ENCODE measurements around the gene OOSP4A.

The OOSP4A gene

DNA sequence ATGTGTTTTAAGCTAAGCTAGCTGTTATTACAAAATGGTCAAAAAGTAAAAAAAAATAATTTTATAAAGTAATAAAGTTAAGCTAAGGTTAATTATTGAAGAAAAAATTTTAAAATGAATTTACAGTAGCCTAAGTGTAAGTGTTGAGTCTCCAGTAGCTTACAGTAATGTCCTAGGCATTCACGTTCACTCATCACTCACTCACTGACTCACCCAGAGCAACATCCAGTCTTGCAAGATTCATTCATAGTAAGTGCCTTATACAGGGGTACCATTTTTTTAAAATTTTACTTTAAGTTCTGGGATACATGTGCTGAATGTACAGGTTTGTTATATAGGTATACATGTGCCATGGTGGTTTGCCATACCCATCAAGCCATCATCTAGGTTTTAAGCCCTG, 41.5 kb downstream of the OOSP4A start (continued):
- TF ChIP-seq, protein P1, sequence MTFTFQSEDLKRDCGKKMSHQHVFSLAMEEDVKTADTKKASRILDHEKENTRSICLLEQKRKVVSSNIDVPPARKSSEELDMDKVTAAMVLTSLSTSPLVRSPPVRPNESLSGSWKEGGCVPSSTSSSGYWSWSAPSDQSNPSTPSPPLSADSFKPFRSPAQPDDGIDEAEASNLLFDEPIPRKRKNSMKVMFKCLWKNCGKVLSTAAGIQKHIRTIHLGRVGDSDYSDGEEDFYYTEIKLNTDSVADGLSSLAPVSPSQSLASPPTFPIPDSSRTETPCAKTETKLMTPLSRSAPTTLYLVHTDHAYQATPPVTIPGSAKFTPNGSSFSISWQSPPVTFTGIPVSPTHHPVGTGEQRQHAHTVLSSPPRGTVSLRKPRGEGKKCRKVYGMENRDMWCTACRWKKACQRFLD (tag by site-specific recombination; IDR thresholded peaks at IDR 0.05): no peak
- TF ChIP-seq ZNF843 (tag by site-specific recombination; IDR thresholded peaks at IDR 0.05): no peak

DNA sequence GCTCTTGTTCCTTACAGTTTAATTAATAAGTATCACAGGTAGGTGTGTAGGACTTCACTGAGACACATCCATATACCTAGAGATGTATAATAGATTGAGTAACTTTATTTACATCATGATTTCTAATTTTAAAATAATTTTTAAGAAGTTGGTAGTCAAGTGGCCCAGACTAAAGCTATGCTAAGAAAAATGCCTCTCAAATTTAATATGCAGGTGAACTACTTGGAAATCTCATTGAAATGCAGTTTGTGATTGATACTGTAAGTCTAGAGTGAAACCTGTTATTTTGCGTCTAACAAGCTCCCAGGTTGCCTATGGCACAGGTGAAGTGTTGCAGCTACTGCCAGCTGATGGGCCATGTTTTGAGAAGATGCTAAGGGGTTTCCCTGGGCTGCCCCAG, 53.0 kb downstream of the OOSP4A start, which contains the start of gene OOSP4B:
Gene OOSP4B (plus strand): TSS at position 301 of the 400 bp plus-strand sequence.
- Histone ChIP-seq H3K9me3 (ENCODE audit: control insufficient read depth, insufficient read depth, low read depth, low read length) (no peaks in the 10 kb centered on the region), H3K27ac (ENCODE audit: extremely low read depth, low read depth, low read length) (no peak within 1 kb of the TSS), H3K4me3 (ENCODE audit: low read depth, low read length) (no peak within 1 kb of the TSS), H3K4me1 (ENCODE audit: control insufficient read depth, insufficient read depth, low read length) (no peaks in the 10 kb centered on the region), H3K36me3 (ENCODE audit: control insufficient read depth in 2 of 2, insufficient read depth in 1 of 2, low read length in 2 of 2) (no peaks in the 10 kb centered on the region)
- ChIA-PET CTCF (no interaction called here), POLR2A (no interaction called here)
- TF ChIP-seq, protein P2, sequence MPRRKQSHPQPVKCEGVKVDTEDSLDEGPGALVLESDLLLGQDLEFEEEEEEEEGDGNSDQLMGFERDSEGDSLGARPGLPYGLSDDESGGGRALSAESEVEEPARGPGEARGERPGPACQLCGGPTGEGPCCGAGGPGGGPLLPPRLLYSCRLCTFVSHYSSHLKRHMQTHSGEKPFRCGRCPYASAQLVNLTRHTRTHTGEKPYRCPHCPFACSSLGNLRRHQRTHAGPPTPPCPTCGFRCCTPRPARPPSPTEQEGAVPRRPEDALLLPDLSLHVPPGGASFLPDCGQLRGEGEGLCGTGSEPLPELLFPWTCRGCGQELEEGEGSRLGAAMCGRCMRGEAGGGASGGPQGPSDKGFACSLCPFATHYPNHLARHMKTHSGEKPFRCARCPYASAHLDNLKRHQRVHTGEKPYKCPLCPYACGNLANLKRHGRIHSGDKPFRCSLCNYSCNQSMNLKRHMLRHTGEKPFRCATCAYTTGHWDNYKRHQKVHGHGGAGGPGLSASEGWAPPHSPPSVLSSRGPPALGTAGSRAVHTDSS (tag by site-specific recombination; IDR thresholded peaks at IDR 0.05): no peak
- TF ChIP-seq, protein P3, sequence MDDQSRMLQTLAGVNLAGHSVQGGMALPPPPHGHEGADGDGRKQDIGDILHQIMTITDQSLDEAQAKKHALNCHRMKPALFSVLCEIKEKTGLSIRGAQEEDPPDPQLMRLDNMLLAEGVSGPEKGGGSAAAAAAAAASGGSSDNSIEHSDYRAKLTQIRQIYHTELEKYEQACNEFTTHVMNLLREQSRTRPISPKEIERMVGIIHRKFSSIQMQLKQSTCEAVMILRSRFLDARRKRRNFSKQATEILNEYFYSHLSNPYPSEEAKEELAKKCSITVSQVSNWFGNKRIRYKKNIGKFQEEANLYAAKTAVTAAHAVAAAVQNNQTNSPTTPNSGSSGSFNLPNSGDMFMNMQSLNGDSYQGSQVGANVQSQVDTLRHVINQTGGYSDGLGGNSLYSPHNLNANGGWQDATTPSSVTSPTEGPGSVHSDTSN (CRISPR knock-in tag; IDR thresholded peaks at IDR 0.05): no peak
- TF ChIP-seq ZNF112 (tag by site-specific recombination; IDR thresholded peaks at IDR 0.05) (no peak), KLF8 (tag by site-specific recombination; IDR thresholded peaks at IDR 0.05) (no peak), BCL11A (tag by site-specific recombination; IDR thresholded peaks at IDR 0.05; ENCODE audit: low read depth) (no peak), KLF9 (tag by site-specific recombination; IDR thresholded peaks at IDR 0.05; ENCODE audit: low read depth) (no peak), ZNF311 (tag by site-specific recombination; IDR thresholded peaks at IDR 0.05; ENCODE audit: borderline replicate concordance) (no peak), GLIS1 (tag by site-specific recombination; IDR thresholded peaks at IDR 0.05) (no peak), ZNF155 (tag by site-specific recombination; IDR thresholded peaks at IDR 0.05) (no peak), ZNF837 (tag by site-specific recombination; IDR thresholded peaks at IDR 0.05) (no peak), ZXDB (tag by site-specific recombination; IDR thresholded peaks at IDR 0.05) (no peak)
- TF ChIP-seq, protein P4, sequence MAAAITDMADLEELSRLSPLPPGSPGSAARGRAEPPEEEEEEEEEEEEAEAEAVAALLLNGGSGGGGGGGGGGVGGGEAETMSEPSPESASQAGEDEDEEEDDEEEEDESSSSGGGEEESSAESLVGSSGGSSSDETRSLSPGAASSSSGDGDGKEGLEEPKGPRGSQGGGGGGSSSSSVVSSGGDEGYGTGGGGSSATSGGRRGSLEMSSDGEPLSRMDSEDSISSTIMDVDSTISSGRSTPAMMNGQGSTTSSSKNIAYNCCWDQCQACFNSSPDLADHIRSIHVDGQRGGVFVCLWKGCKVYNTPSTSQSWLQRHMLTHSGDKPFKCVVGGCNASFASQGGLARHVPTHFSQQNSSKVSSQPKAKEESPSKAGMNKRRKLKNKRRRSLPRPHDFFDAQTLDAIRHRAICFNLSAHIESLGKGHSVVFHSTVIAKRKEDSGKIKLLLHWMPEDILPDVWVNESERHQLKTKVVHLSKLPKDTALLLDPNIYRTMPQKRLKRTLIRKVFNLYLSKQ (tag by site-specific recombination; IDR thresholded peaks at IDR 0.05; ENCODE audit: borderline replicate concordance): no peak
- TF ChIP-seq, protein P5, sequence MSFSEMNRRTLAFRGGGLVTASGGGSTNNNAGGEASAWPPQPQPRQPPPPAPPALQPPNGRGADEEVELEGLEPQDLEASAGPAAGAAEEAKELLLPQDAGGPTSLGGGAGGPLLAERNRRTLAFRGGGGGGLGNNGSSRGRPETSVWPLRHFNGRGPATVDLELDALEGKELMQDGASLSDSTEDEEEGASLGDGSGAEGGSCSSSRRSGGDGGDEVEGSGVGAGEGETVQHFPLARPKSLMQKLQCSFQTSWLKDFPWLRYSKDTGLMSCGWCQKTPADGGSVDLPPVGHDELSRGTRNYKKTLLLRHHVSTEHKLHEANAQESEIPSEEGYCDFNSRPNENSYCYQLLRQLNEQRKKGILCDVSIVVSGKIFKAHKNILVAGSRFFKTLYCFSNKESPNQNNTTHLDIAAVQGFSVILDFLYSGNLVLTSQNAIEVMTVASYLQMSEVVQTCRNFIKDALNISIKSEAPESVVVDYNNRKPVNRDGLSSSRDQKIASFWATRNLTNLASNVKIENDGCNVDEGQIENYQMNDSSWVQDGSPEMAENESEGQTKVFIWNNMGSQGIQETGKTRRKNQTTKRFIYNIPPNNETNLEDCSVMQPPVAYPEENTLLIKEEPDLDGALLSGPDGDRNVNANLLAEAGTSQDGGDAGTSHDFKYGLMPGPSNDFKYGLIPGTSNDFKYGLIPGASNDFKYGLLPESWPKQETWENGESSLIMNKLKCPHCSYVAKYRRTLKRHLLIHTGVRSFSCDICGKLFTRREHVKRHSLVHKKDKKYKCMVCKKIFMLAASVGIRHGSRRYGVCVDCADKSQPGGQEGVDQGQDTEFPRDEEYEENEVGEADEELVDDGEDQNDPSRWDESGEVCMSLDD (tag by site-specific recombination; IDR thresholded peaks at IDR 0.05): no peak

DNA sequence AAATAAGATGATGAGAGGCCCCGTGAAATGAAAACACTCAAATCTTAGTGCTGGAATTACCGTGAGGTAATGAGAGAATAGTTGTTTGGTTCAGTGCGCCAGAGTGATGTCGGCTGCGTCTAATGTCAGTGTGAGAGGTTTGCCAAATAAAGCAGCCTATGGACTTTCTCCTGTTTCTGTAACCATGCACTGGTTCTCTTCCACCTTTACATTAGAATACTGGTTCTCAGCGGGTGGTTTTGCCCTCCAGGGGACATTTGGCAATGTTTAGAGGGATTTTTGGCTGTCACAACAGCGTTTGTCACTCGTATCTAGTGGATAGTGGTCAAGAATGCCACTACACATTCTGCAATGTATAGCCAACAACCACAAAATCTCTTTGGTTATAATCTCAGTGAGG, 54.2 kb downstream of the OOSP4A start:
- Histone ChIP-seq H3K9me3 (ENCODE audit: control insufficient read depth, insufficient read depth, low read depth, low read length) (no peaks in the 10 kb centered on the region), H3K4me1 (ENCODE audit: control insufficient read depth, insufficient read depth, low read length) (no peaks in the 10 kb centered on the region), H3K4me3 (ENCODE audit: low read depth, low read length) (no peak overlapping the region), H3K27ac (ENCODE audit: extremely low read depth, low read depth, low read length) (no peak overlapping the region), H3K36me3 (ENCODE audit: control insufficient read depth in 2 of 2, insufficient read depth in 1 of 2, low read length in 2 of 2) (no peaks in the 10 kb centered on the region)
- POLR2A ChIA-PET: no interaction called here
- CTCF ChIA-PET: no interaction called here
- TF ChIP-seq MZF1 (tag by site-specific recombination; IDR thresholded peaks at IDR 0.05; ENCODE audit: borderline replicate concordance) (no peak), ZBTB21 (tag by site-specific recombination; IDR thresholded peaks at IDR 0.05) (no peak), ZBTB48 (tag by site-specific recombination; IDR thresholded peaks at IDR 0.05) (no peak), YY2 (tag by site-specific recombination; IDR thresholded peaks at IDR 0.05) (no peak), ZFP3 (tag by site-specific recombination; IDR thresholded peaks at IDR 0.05; ENCODE audit: low read depth) (no peak), ZNF555 (tag by site-specific recombination; conservative IDR thresholded peaks at IDR 0.05) (no peak), KLF9 (tag by site-specific recombination; IDR thresholded peaks at IDR 0.05; ENCODE audit: low read depth) (no peak), ZNF76 (tag by site-specific recombination; IDR thresholded peaks at IDR 0.05; ENCODE audit: borderline replicate concordance, low read depth) (no peak), KLF16 (tag by site-specific recombination; IDR thresholded peaks at IDR 0.05) (no peak), BCL11B (tag by site-specific recombination; IDR thresholded peaks at IDR 0.05; ENCODE audit: low read depth) (no peak), GLIS1 (tag by site-specific recombination; IDR thresholded peaks at IDR 0.05) (no peak), ZNF16 (tag by site-specific recombination; IDR thresholded peaks at IDR 0.05; ENCODE audit: low read depth) (no peak)
- TF ChIP-seq, protein P6, sequence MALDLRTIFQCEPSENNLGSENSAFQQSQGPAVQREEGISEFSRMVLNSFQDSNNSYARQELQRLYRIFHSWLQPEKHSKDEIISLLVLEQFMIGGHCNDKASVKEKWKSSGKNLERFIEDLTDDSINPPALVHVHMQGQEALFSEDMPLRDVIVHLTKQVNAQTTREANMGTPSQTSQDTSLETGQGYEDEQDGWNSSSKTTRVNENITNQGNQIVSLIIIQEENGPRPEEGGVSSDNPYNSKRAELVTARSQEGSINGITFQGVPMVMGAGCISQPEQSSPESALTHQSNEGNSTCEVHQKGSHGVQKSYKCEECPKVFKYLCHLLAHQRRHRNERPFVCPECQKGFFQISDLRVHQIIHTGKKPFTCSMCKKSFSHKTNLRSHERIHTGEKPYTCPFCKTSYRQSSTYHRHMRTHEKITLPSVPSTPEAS (tag by site-specific recombination; IDR thresholded peaks at IDR 0.05): no peak

All from HEK293 (cell line).